ENCODE data around the gene RILPL2. TPM values are rescaled to one million over a fixed set of nuclear protein-coding genes. Genes with fewer than 3 reads are reported as not detected.
A peak's percentile ranks its signal among the peaks of the same experiment; 100 is the strongest.

Gene RILPL2
- total RNA-seq, 1 donor from 2014 or later = 2.8 TPM

- no peak for DNase-seq (ENCODE audit: low spot score)
- Mint-ChIP-seq H3K27me3 (ENCODE audit: unreplicated experiment) (no peaks in the 10 kb centered on the region), H3K4me3 (ENCODE audit: unreplicated experiment) (no peak overlapping the region), H3K9me3 (ENCODE audit: unreplicated experiment) (no peaks in the 10 kb centered on the region), H3K36me3 (ENCODE audit: low read depth, unreplicated experiment) (no peaks in the 10 kb centered on the region), H3K27ac (ENCODE audit: unreplicated experiment) (no peak overlapping the region), H3K4me1 (ENCODE audit: unreplicated experiment) (peaks cover 5% of the 10 kb centered on the region)
- TF ChIP-seq CTCF (IDR thresholded peaks at IDR 0.05; ENCODE audit: unreplicated experiment) = no peak
These were observed 12.8 kb upstream of the RILPL2 start for GRCh38 chr12:123449249-123449733.

- H3K9me3 Mint-ChIP-seq (ENCODE audit: unreplicated experiment) = no peaks in the 10 kb centered on the region
- TF ChIP-seq CTCF (IDR thresholded peaks at IDR 0.05; ENCODE audit: unreplicated experiment) = no peak
- peak overlapping the region; percentile 10 for H3K27ac Mint-ChIP-seq (ENCODE audit: unreplicated experiment)
- peaks cover 2% of the 10 kb centered on the region for H3K27me3 Mint-ChIP-seq (ENCODE audit: unreplicated experiment)
- no peak overlapping the region for H3K4me3 Mint-ChIP-seq (ENCODE audit: unreplicated experiment)
- H3K4me1 Mint-ChIP-seq (ENCODE audit: unreplicated experiment) = peaks cover 5% of the 10 kb centered on the region
- no peaks in the 10 kb centered on the region for H3K36me3 Mint-ChIP-seq (ENCODE audit: low read depth, unreplicated experiment)
- DNase-seq (ENCODE audit: low spot score) = no peak
These were observed 9.8 kb upstream of the RILPL2 start for GRCh38 chr12:123446333-123446713.

GRCh38 chr12:123445388-123446332 lies 9.2 kb upstream of the RILPL2 start:
- TF ChIP-seq CTCF (IDR thresholded peaks at IDR 0.05; ENCODE audit: unreplicated experiment) = no peak
- Mint-ChIP-seq H3K4me1 (ENCODE audit: unreplicated experiment) (peaks cover 5% of the 10 kb centered on the region), H3K27me3 (ENCODE audit: unreplicated experiment) (peaks cover 2% of the 10 kb centered on the region), H3K9me3 (ENCODE audit: unreplicated experiment) (no peaks in the 10 kb centered on the region), H3K4me3 (ENCODE audit: unreplicated experiment) (no peak overlapping the region), H3K36me3 (ENCODE audit: low read depth, unreplicated experiment) (no peaks in the 10 kb centered on the region), H3K27ac (ENCODE audit: unreplicated experiment) (peak overlapping the region; percentile 10)
- no peak for DNase-seq (ENCODE audit: low spot score)

GRCh38 chr12:123444092-123445026 lies 7.9 kb upstream of the RILPL2 start:
- no peak overlapping the region for H3K27ac Mint-ChIP-seq (ENCODE audit: unreplicated experiment)
- TF ChIP-seq CTCF (IDR thresholded peaks at IDR 0.05; ENCODE audit: unreplicated experiment) = no peak

More at GRCh38 chr12:123444092-123445026, 7.9 kb upstream of the RILPL2 start:
- DNase-seq (ENCODE audit: low spot score) = no peak
- H3K36me3 Mint-ChIP-seq (ENCODE audit: low read depth, unreplicated experiment) = no peaks in the 10 kb centered on the region
- peaks cover 2% of the 10 kb centered on the region for H3K27me3 Mint-ChIP-seq (ENCODE audit: unreplicated experiment)
- H3K9me3 Mint-ChIP-seq (ENCODE audit: unreplicated experiment) = no peaks in the 10 kb centered on the region
- no peak overlapping the region for H3K4me3 Mint-ChIP-seq (ENCODE audit: unreplicated experiment)
- peaks cover 5% of the 10 kb centered on the region for H3K4me1 Mint-ChIP-seq (ENCODE audit: unreplicated experiment)

All from endothelial cell (in vitro differentiated cells).